Heart left ventricle (tissue), 16 donors: ENCODE results near the gene COLGALT1. TPM values are rescaled to one million over a fixed set of nuclear protein-coding genes. Genes with fewer than 3 reads are reported as not detected.

Experiments
- ATAC-seq, 4 donors: fragments of 200-7000 bp; cut with Tn5 transposase; one replicate each; pipeline ENCODE4 v1.9.1; 2020 to 2022; ENCODE audit warnings: moderate library complexity in 4 of 4, mild to moderate bottlenecking in 3 of 4, moderate number of reproducible peaks in 1 of 4
- DNase-seq, 5 donors: peaks; one replicate each; pipeline ENCODE4 v3.0.0-alpha.2; 2020
- H3K27ac ChIP-seq, 12 donors: fragments of 200-600 bp; sonication (generic) in 4 of 12; one replicate each; pipeline versions ENCODE4 v1.5.0 to v1.8.0; 2016 to 2022; ENCODE audit warnings: mild to moderate bottlenecking in 2 of 12
- H3K27me3 ChIP-seq, 9 donors: fragments of 200-600 bp; sonication (generic) in 2 of 9; one replicate each; pipeline versions ENCODE4 v1.5.1 to v1.8.0; 2016 to 2022; ENCODE audit warnings: mild to moderate bottlenecking in 3 of 9
- H3K36me3 ChIP-seq, 9 donors: fragments of 200-600 bp; sonication (generic) in 2 of 9; one replicate each; pipeline versions ENCODE4 v1.5.0 to v1.8.0; 2018 to 2022; ENCODE audit warnings: mild to moderate bottlenecking in 2 of 9
- H3K4me1 ChIP-seq, 12 donors: fragments of 200-600 bp; sonication (generic) in 4 of 12; one replicate each; pipeline versions ENCODE4 v1.5.0 to v1.8.0; 2016 to 2022; ENCODE audit warnings: mild to moderate bottlenecking in 3 of 12
- H3K4me3 ChIP-seq, 12 donors: fragments of 200-600 bp; sonication (generic) in 4 of 12; one replicate each; pipeline versions ENCODE4 v1.5.0 to v1.8.0; 2017 to 2022; ENCODE audit warnings: mild to moderate bottlenecking in 9 of 12, moderate library complexity in 4 of 12
- H3K9me3 ChIP-seq, 12 donors: fragments of 200-600 bp; sonication (generic) in 4 of 12; one replicate each; pipeline versions ENCODE4 v1.5.0 to v1.8.0; 2016 to 2022; ENCODE audit warnings: mild to moderate bottlenecking in 1 of 12
- POLR2A ChIP-seq, 2 donors: fragments of 450-650 bp; IDR thresholded peaks; one replicate each; pipeline ENCODE4 v1.6.1; 2017; ENCODE audit warnings: antibody characterized with exemption in 2 of 2, mild to moderate bottlenecking in 2 of 2, moderate library complexity in 2 of 2
- WGBS, 4 donors: extraction: QIAGEN DNeasy Blood & Tissue Kit in 2 of 4; methylation state at CpG; one replicate each; pipeline versions ENCODE4 v1.1.5 to v1.1.7; 2013 to 2018; 5-methylcytosine and 5-hydroxymethylcytosine counted together
- intact Hi-C, 10 donors: fragments of 100-400 bp; cut with DNase I; formaldehyde crosslinking; loops; one replicate each; pipeline versions ENCODE4 v1.11.1 to v1.14.2; 2022
- polyA plus RNA-seq, 2 donors: library from polyadenylated mRNA; stranded (reverse); fragments of 200-250 nt; gene quantifications; one replicate each; pipeline ENCODE4 v1.2.3, GENCODE V29; 2013
- total RNA-seq, 9 donors: library from RNA; depleted of rRNA in 2 of 9; stranded (reverse); fragments of >200 nt in 2 of 9; fragmentation: NEBNext Ultra II Directional in 3 of 9; extraction: Animal tissue kit (Norgen Biotek cat#: 25700) in 3 of 9; gene quantifications; one replicate each; pipeline versions ENCODE4 v1.1.0 to v1.2.4, GENCODE V29; 2016 to 2023
- TF ChIP-seq, protein P1 (sequence below), 12 donors: fragments of 200-600 bp; sonication (generic) in 4 of 12; IDR thresholded peaks; one replicate each; pipeline versions ENCODE4 v1.5.0 to v1.8.0; 2018 to 2022; ENCODE audit warnings: antibody characterized with exemption in 12 of 12, mild to moderate bottlenecking in 5 of 12
- donor health status: ischemic (EF 13 %, LVEDD 7.1; RV severe dilation, severe dysfunction).
- donor health status: healthy with polysubstance abuse.
- donor health status: DM: no; HTN: yes; CAD: no.
- donor health status: DM: no; HTN: no; CAD: no.
- donor health status: ischemic (EF 25% LVEDD 6.9; RV normal size, moderate dysfunction).
- donor health status: ischemic (EF 25% LVEDD 5.7; RV mildly dilated, moderate dysfunction).
- donor health status: healthy.
- donor health status: DM: yes; HTN: yes; CAD: no.
- donor health status: ischemic (EF 35%, LVEDD 5.7; RV mildly dilated, moderate dysfunction).
- donor health status: nonischemic (EF 11% LVEDD 7.7; RV severe dilation, severe dysfunction).
- donor health status: DM: yes; HTN: yes; CAD: no.
- donor health status: PGD.
- donor health status: ischemic (EF 29% LVEDD 5.4; RV normal size, mild dysfunction).
- donor health status: nonischemic (EF 23%, LVEDD 6.1; RV moderate dilation, normal function).

Gene COLGALT1
- total and polyA plus RNA-seq, 11 donors = 16.1 to 117 (median 32.6) TPM

DNA sequence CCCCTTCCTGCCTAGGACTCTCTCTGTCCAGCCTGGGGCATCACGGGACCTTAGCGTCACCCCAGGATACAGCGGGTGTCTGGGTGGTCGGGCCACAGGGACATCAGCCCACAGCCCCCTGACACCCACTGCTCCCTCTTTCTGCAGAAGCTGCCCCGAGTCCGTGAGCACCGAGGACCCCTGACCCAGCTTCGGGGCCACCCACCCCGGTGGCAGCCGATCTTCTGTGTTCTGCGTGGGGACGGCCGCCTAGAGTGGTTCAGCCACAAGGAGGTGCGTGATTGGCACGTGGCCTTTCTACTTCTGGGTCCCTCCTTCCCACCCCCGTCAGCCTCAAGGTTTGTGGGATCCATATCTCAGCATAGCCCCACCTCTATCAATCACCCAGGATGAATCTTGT is 23.3 kb upstream of the COLGALT1 start:
- no peak for ATAC-seq
- 76 to 89% (median 86%) methylated on average over 15 to 16 of the region's 16 CpGs for WGBS, 4 donors
- H3K27me3 ChIP-seq = peaks cover 0 to 16% (median 0%) of the 10 kb centered on the region in 9 donors

DNA sequence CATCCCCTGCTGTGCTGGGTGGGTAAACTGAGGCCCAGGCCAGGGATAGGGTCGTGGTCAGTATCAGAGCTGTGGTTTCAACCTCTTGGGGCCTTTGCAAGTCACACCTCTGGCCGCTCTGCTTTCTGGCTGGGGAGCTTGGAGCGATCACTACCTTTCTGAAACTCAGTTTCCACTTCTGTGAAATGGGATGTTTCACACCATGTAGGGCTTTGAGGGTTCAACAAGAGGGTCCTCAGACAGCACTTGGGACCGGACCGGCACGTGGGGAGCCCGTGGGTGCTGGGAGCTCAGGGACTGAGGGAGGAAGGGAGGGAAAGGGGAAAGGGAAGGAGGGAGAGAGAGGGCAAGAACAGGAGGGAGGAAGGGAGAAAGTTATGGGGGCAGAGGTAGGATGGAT is 22.9 kb upstream of the COLGALT1 start:
- no peaks in the 10 kb centered on the region for H3K36me3 ChIP-seq
- H3K27ac ChIP-seq = no peak overlapping the region
- no peak for DNase-seq
- intact Hi-C loops = loop anchor here in 1 of 10 donors (10.0 kb wide), 1 partner anchor 232 kb away; no protein-coding TSS in a partner anchor
- no peak overlapping the region for H3K4me3 ChIP-seq
- 57 to 70% (median 61%) methylated on average over 6 to 7 of the region's 7 CpGs for WGBS, 4 donors
- ATAC-seq = no peak
- peaks cover 0 to 10% (median 1%) of the 10 kb centered on the region in 12 donors for H3K9me3 ChIP-seq
- no peaks in the 10 kb centered on the region for H3K4me1 ChIP-seq
- TF ChIP-seq POLR2A (IDR thresholded peaks at IDR 0.05) = no peak
- TF ChIP-seq, protein P1, sequence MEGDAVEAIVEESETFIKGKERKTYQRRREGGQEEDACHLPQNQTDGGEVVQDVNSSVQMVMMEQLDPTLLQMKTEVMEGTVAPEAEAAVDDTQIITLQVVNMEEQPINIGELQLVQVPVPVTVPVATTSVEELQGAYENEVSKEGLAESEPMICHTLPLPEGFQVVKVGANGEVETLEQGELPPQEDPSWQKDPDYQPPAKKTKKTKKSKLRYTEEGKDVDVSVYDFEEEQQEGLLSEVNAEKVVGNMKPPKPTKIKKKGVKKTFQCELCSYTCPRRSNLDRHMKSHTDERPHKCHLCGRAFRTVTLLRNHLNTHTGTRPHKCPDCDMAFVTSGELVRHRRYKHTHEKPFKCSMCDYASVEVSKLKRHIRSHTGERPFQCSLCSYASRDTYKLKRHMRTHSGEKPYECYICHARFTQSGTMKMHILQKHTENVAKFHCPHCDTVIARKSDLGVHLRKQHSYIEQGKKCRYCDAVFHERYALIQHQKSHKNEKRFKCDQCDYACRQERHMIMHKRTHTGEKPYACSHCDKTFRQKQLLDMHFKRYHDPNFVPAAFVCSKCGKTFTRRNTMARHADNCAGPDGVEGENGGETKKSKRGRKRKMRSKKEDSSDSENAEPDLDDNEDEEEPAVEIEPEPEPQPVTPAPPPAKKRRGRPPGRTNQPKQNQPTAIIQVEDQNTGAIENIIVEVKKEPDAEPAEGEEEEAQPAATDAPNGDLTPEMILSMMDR (IDR thresholded peaks at IDR 0.05) = no peak
- H3K27me3 ChIP-seq = peaks cover 0 to 16% (median 0%) of the 10 kb centered on the region in 9 donors

More for the DNA sequence above, 23.3 kb upstream of the COLGALT1 start:
- no peak for DNase-seq
- no peaks in the 10 kb centered on the region for H3K4me1 ChIP-seq
- no peak overlapping the region for H3K4me3 ChIP-seq
- intact Hi-C loops = loop anchor here in 1 of 10 donors (10.0 kb wide), 1 partner anchor 233 kb away; no protein-coding TSS in a partner anchor
- TF ChIP-seq POLR2A (IDR thresholded peaks at IDR 0.05) = no peak
- TF ChIP-seq, protein P1 (IDR thresholded peaks at IDR 0.05) = no peak
- H3K27ac ChIP-seq = no peak overlapping the region
- peaks cover 0 to 10% (median 1%) of the 10 kb centered on the region in 12 donors for H3K9me3 ChIP-seq
- H3K36me3 ChIP-seq = no peaks in the 10 kb centered on the region

DNA sequence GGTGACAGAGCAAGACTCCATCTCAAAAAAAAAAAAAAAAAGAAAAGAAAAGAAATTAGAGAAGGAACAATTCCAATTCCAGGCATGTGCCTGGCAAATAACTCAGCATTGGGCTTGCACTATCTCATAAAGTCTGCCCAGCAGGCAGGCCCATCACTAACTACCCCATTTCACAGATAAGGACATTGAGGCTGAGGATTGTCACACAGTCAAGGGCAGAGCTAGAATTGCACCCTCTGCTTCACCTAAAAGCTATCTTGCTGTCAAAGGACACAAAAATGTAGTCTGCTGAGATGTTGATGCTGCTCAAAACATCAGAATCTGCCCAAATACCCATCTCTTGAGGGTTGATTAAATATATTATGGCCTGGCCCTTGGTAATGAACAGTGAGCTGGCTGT is 20.7 kb upstream of the COLGALT1 start:
- Histone ChIP-seq H3K4me1 (peaks cover 0 to 13% (median 11%) of the 10 kb centered on the region in 12 donors), H3K36me3 (no peaks in the 10 kb centered on the region), H3K4me3 (no peak overlapping the region), H3K27me3 (peaks cover 0 to 13% (median 0%) of the 10 kb centered on the region in 9 donors), H3K27ac (no peak overlapping the region), H3K9me3 (no peaks in the 10 kb centered on the region)
- no peak for DNase-seq
- no peak for ATAC-seq
- TF ChIP-seq, protein P1 (IDR thresholded peaks at IDR 0.05) = no peak
- no peak for TF ChIP-seq POLR2A (IDR thresholded peaks at IDR 0.05)
- intact Hi-C loops = loop anchor here in 2 of 10 donors (5.0 to 10.0 kb wide), 2 partner anchors 230 to 233 kb away; no protein-coding TSS in a partner anchor

DNA sequence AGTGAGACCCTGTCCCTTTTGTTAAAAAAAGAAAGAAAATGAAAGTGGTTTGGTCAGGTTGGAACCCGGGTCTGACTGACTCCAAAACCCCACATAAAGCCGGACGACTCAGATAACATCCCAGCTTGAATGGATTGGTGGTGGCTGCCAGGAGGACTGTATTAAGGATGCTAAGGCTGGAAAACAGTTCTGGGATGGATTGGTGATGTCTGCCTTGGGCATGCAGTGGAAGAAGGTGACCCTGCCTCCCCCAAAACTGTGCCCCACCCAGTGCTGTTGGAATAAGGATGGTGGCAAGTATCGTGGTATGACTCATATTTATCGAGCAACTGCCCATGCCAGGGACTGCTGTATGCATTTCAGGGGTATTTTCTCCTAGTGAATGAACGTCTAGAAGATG is 18.5 kb upstream of the COLGALT1 start:
- DNase-seq (no peak), ATAC-seq (no peak)
- H3K27ac ChIP-seq = no peak overlapping the region
- no peak overlapping the region for H3K4me3 ChIP-seq
- WGBS, 4 donors = 77 to 84% (median 82%) methylated on average over 6 of the region's 6 CpGs
- H3K9me3 ChIP-seq = peaks cover 0 to 10% (median 0%) of the 10 kb centered on the region in 12 donors
- H3K36me3 ChIP-seq = no peaks in the 10 kb centered on the region
- TF ChIP-seq POLR2A (IDR thresholded peaks at IDR 0.05) = no peak
- TF ChIP-seq, protein P1 (IDR thresholded peaks at IDR 0.05) = no peak
- intact Hi-C loops = loop anchor here in 2 of 10 donors (5.0 to 10.0 kb wide), 2 partner anchors 228 to 230 kb away; no protein-coding TSS in a partner anchor
- peaks cover 0 to 13% (median 11%) of the 10 kb centered on the region in 12 donors for H3K4me1 ChIP-seq
- H3K27me3 ChIP-seq = peaks cover 0 to 13% (median 0%) of the 10 kb centered on the region in 9 donors
